ENCODE measurements around the gene SEMA3B. TPM values are rescaled to one million over a fixed set of nuclear protein-coding genes. Genes with fewer than 3 reads are reported as not detected.

Gene SEMA3B
- total RNA-seq, 4 donors from 2014 or later = 0.70 to 8.2 (median 2.4) TPM

DNA sequence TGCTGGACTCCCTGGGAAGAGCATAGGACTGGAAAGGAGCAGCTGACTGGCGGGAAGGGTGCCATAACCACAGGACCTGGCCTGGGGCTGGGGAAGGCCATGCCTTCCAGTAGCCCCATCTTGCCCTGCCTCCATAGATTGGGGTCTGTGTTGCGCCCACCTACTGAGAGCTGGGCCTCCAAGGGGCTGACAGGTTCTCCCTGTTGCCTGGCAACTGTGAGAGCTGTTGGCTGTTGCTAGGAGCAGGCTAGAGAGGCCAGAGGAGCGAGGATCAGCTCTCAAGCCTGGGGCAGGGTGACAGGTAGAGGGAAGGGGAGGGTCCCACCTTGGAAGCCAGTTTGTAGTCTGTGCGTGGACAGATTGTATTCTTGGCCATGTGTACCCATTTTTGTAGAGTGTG is 35.8 kb upstream of the SEMA3B start:
- no peak overlapping the region for H3K27ac ChIP-seq
- TF ChIP-seq, protein P1, sequence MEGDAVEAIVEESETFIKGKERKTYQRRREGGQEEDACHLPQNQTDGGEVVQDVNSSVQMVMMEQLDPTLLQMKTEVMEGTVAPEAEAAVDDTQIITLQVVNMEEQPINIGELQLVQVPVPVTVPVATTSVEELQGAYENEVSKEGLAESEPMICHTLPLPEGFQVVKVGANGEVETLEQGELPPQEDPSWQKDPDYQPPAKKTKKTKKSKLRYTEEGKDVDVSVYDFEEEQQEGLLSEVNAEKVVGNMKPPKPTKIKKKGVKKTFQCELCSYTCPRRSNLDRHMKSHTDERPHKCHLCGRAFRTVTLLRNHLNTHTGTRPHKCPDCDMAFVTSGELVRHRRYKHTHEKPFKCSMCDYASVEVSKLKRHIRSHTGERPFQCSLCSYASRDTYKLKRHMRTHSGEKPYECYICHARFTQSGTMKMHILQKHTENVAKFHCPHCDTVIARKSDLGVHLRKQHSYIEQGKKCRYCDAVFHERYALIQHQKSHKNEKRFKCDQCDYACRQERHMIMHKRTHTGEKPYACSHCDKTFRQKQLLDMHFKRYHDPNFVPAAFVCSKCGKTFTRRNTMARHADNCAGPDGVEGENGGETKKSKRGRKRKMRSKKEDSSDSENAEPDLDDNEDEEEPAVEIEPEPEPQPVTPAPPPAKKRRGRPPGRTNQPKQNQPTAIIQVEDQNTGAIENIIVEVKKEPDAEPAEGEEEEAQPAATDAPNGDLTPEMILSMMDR (IDR thresholded peaks at IDR 0.05) = no peak
- no peak for TF ChIP-seq POLR2A (IDR thresholded peaks at IDR 0.05)
- DNase-seq = no peak
- H3K9me3 ChIP-seq = no peaks in the 10 kb centered on the region
- H3K4me1 ChIP-seq = peaks cover 23 to 59% (median 24%) of the 10 kb centered on the region in 3 donors
- WGBS, 2 donors = 71 to 100% methylated on average over 1 to 2 of the region's 4 CpGs
- no peaks in the 10 kb centered on the region for H3K36me3 ChIP-seq
- intact Hi-C loops (cut with DNase I) = no loop called here
- no peak overlapping the region for H3K4me3 ChIP-seq
- no peaks in the 10 kb centered on the region for H3K27me3 ChIP-seq

DNA sequence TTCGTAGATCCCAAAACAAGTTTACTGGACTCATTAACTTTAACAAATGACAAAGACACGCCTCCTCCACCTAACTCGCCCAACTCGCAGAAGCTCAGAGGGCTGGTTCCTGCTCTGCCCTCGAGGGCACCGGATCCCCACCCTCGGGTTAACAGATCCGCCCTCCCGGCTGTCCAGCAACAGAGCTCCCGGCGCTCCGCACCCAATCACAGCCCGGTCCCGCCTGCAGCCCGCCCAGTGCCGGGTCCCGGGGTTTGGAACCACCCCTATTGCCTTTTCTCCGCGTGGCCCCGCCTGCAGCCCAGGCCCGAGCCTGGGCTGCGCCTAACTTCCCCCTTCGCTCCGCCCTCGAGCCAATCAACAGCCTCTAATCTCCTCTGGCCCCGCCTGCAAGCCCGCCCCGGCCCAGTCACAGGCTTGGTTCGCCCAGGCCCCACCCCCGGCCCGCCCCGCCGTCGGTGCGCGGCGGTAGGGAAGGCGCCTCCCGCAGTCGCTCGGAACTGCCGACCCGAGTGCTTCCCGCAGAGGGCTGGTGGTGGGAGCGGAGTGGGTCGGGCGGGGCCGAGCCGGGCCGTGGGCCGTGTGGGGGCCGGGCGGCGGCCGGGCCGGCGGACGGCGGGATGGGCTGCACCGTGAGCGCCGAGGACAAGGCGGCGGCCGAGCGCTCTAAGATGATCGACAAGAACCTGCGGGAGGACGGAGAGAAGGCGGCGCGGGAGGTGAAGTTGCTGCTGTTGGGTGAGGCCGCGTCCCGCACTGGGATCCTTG is 33.0 kb upstream of the SEMA3B start, which contains the start of gene GNAI2:
TSS of gene GNAI2 (plus strand) at position 489 of the 768 bp plus-strand sequence. CDS start at position 621, 132 bp downstream.
- DNase-seq = peak; percentile 100
- no peaks in the 10 kb centered on the region for H3K9me3 ChIP-seq
- H3K36me3 ChIP-seq = no peaks in the 10 kb centered on the region
- H3K27ac ChIP-seq = peak within 1 kb of the TSS; percentile 94 to 98 (median 96)
- intact Hi-C loops (cut with DNase I) = no loop called here
- H3K4me1 ChIP-seq = peaks cover 34 to 61% (median 36%) of the 10 kb centered on the region in 3 donors
- TF ChIP-seq, protein P1 (IDR thresholded peaks at IDR 0.05) = peak in 3 of 6 experiments; percentile 13 to 29 (median 26)
- TF ChIP-seq POLR2A (IDR thresholded peaks at IDR 0.05) = peak in 3 of 4 donors; percentile 89 to 97 (median 96)
- H3K27me3 ChIP-seq = no peaks in the 10 kb centered on the region
- 0 to 2% methylated on average over 13 to 24 of the region's 75 CpGs for WGBS, 2 donors
- H3K4me3 ChIP-seq = peak within 1 kb of the TSS; percentile 74 to 96 (median 88)

DNA sequence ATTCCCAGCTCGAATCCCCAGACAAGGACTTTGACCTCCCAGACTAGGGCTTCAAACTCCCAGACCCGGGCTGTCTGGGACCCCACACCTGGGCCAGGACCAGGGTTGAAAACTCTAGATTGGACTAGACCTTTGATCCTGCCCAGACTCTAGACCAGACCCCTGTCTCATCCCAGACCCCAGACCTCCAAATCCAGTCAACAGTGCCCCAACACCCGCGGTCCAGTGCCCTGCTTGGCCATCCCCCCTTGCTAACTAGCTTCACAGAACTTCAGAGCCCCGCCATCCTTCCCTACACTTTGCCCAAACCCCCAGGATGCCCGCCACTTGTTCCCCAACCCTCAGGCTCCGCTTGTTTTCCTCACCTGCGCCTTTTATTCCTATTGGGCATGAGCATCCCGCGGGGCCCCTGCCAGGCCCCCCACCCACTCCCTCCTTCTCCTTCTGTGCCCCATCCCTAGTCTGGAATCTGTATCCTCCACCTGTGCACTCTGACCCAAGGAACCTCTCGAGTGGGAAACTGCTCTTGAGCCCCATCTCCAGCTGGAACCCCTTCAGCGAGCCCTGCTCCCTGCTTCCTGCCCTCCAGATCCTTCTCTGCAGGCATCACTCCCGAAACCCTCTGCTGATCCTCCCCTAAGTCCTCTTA is 32.3 kb upstream of the SEMA3B start:
- H3K27ac ChIP-seq = peak overlapping the region; percentile 90 to 98 (median 96)
- TF ChIP-seq POLR2A (IDR thresholded peaks at IDR 0.05) = no peak
- TF ChIP-seq, protein P1 (IDR thresholded peaks at IDR 0.05) = no peak
- no peaks in the 10 kb centered on the region for H3K36me3 ChIP-seq
- peaks cover 41 to 68% (median 43%) of the 10 kb centered on the region in 3 donors for H3K4me1 ChIP-seq
- intact Hi-C loops (cut with DNase I) = no loop called here
- no peaks in the 10 kb centered on the region for H3K9me3 ChIP-seq
- H3K4me3 ChIP-seq = peak overlapping the region; percentile 74 to 96 (median 88)
- no peaks in the 10 kb centered on the region for H3K27me3 ChIP-seq
- DNase-seq = no peak
- WGBS, 2 donors = 0% methylated on average over 11 to 13 of the region's 13 CpGs

DNA sequence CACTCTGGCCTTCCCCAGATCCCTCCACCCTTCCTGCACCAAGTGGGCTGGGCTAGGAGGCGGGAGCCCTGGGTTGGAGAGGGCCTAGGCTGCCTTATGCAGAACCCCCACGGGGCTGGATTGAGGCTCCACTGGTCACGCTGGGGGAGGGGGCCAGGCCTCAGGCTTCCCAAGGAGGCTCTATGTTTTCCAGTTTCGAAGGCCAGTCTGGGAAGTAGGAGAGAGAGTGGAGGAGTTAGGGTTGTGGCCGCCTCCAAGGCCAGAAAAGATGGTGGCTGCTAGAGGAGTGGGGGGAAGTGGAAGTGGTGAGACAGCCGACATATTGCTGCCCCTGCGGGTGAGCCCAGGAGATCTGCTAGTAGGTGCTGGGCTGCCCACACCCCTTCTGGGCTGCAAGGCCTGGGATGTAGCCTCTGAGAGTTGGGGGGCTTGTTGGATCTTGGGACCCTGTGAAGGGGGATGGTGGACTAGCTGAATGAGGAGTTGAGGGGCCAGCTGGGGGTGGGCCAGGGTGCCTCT is 31.8 kb upstream of the SEMA3B start:
- DNase-seq = no peak
- intact Hi-C loops (cut with DNase I) = no loop called here
- TF ChIP-seq, protein P1 (IDR thresholded peaks at IDR 0.05) = no peak
- TF ChIP-seq POLR2A (IDR thresholded peaks at IDR 0.05) = no peak

More for the DNA sequence above, 31.8 kb upstream of the SEMA3B start:
- peak overlapping the region; percentile 90 to 98 (median 96) for H3K27ac ChIP-seq
- WGBS, 2 donors = 0% methylated on average over 3 to 4 of the region's 7 CpGs
- H3K4me3 ChIP-seq = peak overlapping the region; percentile 74 to 96 (median 88)
- H3K27me3 ChIP-seq = no peaks in the 10 kb centered on the region
- peaks cover 47 to 74% (median 49%) of the 10 kb centered on the region in 3 donors for H3K4me1 ChIP-seq
- no peaks in the 10 kb centered on the region for H3K36me3 ChIP-seq
- no peaks in the 10 kb centered on the region for H3K9me3 ChIP-seq
